Effector memory CD4-positive, alpha-beta T cell (primary cell): Measurements from ENCODE around the gene LEAP2.
"Not testable (repeated sequence)": the region's sequence is repeated elsewhere in the genome, so short reads cannot be mapped to it uniquely, and the experiment has no call there.

Experiments
- DNase-seq, 3 donors: peaks; one replicate each; pipeline ENCODE4 v3.0.0-alpha.2; 2020
- H3K27ac ChIP-seq: 2 replicates; pipeline ENCODE4 v1.7.0; 2013; ENCODE audit warnings: mild to moderate bottlenecking, low read length, moderate library complexity; ENCODE audit not compliant: insufficient read depth, poor library complexity, severe bottlenecking
- H3K27me3 ChIP-seq: replicated peaks from 2 replicates; pipeline ENCODE4 v1.7.0; 2013; ENCODE audit warnings: mild to moderate bottlenecking, low read length; ENCODE audit not compliant: insufficient read depth, control insufficient read depth, poor library complexity, severe bottlenecking
- H3K36me3 ChIP-seq: 2 replicates; pipeline ENCODE4 v1.7.0; 2013; ENCODE audit warnings: mild to moderate bottlenecking, low read length, moderate library complexity; ENCODE audit not compliant: control insufficient read depth, insufficient read depth
- H3K4me1 ChIP-seq: 2 replicates; pipeline ENCODE4 v1.7.0; 2013; ENCODE audit warnings: low read length, mild to moderate bottlenecking; ENCODE audit not compliant: control insufficient read depth, insufficient read depth, poor library complexity, severe bottlenecking
- H3K4me3 ChIP-seq: 2 replicates; pipeline ENCODE4 v1.7.0; 2013; ENCODE audit warnings: low read length, low read depth, mild to moderate bottlenecking; ENCODE audit not compliant: insufficient read depth, poor library complexity, severe bottlenecking
- H3K9me3 ChIP-seq: 2 replicates; pipeline ENCODE4 v1.7.0; 2013; ENCODE audit warnings: mild to moderate bottlenecking, low read length, moderate library complexity; ENCODE audit not compliant: control insufficient read depth

The LEAP2 gene

GRCh38 chr5:132840896-132841295 lies 32.6 kb upstream of the LEAP2 start:
- Histone ChIP-seq H3K27ac (no peak overlapping the region), H3K36me3 (no peaks in the 10 kb centered on the region), H3K27me3 (no peaks in the 10 kb centered on the region), H3K4me1 (no peaks in the 10 kb centered on the region), H3K4me3 (no peak overlapping the region), H3K9me3 (no peaks in the 10 kb centered on the region)
- DNase-seq: no peak

- H3K9me3 ChIP-seq: no peaks in the 10 kb centered on the region
- H3K4me1 ChIP-seq: no peaks in the 10 kb centered on the region
- no peaks in the 10 kb centered on the region for H3K36me3 ChIP-seq
- H3K4me3 ChIP-seq: no peak overlapping the region
- no peak overlapping the region for H3K27ac ChIP-seq
- H3K27me3 ChIP-seq: no peaks in the 10 kb centered on the region
- no peak for DNase-seq
Observed at GRCh38 chr5:132841305-132841704, 32.2 kb upstream of the LEAP2 start.

GRCh38 chr5:132848270-132848669 lies 25.2 kb upstream of the LEAP2 start:
- Histone ChIP-seq H3K36me3 (no peaks in the 10 kb centered on the region), H3K4me3 (no peak overlapping the region), H3K4me1 (no peaks in the 10 kb centered on the region), H3K9me3 (no peaks in the 10 kb centered on the region), H3K27me3 (no peaks in the 10 kb centered on the region), H3K27ac (no peak overlapping the region)
- no peak for DNase-seq

GRCh38 chr5:132849347-132849746 lies 24.1 kb upstream of the LEAP2 start:
- DNase-seq: no peak

GRCh38 chr5:132850066-132850465 lies 23.4 kb upstream of the LEAP2 start:
- H3K9me3 ChIP-seq: no peaks in the 10 kb centered on the region
- H3K4me3 ChIP-seq: no peak overlapping the region
- peaks cover 3% of the 10 kb centered on the region for H3K4me1 ChIP-seq
- no peaks in the 10 kb centered on the region for H3K27me3 ChIP-seq
- no peaks in the 10 kb centered on the region for H3K36me3 ChIP-seq
- H3K27ac ChIP-seq: no peak overlapping the region
- DNase-seq: no peak

More at GRCh38 chr5:132849347-132849746, 24.1 kb upstream of the LEAP2 start:
- Histone ChIP-seq H3K36me3 (no peaks in the 10 kb centered on the region), H3K27me3 (no peaks in the 10 kb centered on the region), H3K9me3 (no peaks in the 10 kb centered on the region), H3K4me3 (no peak overlapping the region), H3K4me1 (peaks cover 3% of the 10 kb centered on the region), H3K27ac (no peak overlapping the region)

GRCh38 chr5:132853323-132853722 lies 20.1 kb upstream of the LEAP2 start:
- H3K27ac ChIP-seq: no peak overlapping the region
- DNase-seq: no peak
- H3K9me3 ChIP-seq: no peaks in the 10 kb centered on the region
- no peak overlapping the region for H3K4me3 ChIP-seq
- H3K4me1 ChIP-seq: peaks cover 3% of the 10 kb centered on the region
- H3K27me3 ChIP-seq: no peaks in the 10 kb centered on the region
- H3K36me3 ChIP-seq: no peaks in the 10 kb centered on the region

GRCh38 chr5:132853790-132854189 lies 19.7 kb upstream of the LEAP2 start:
- no peak for DNase-seq
- Histone ChIP-seq H3K9me3 (no peaks in the 10 kb centered on the region), H3K4me1 (peaks cover 3% of the 10 kb centered on the region), H3K27me3 (no peaks in the 10 kb centered on the region), H3K36me3 (no peaks in the 10 kb centered on the region), H3K27ac (no peak overlapping the region), H3K4me3 (no peak overlapping the region)

GRCh38 chr5:132854301-132854700 lies 19.2 kb upstream of the LEAP2 start:
- H3K36me3 ChIP-seq: no peaks in the 10 kb centered on the region
- no peaks in the 10 kb centered on the region for H3K27me3 ChIP-seq
- H3K27ac ChIP-seq: no peak overlapping the region
- no peak overlapping the region for H3K4me3 ChIP-seq
- DNase-seq: no peak
- peaks cover 3% of the 10 kb centered on the region for H3K4me1 ChIP-seq
- H3K9me3 ChIP-seq: no peaks in the 10 kb centered on the region

GRCh38 chr5:132854992-132855391 lies 18.5 kb upstream of the LEAP2 start:
- not testable (repeated sequence) for H3K4me1 ChIP-seq, H3K9me3 ChIP-seq, H3K36me3 ChIP-seq, DNase-seq, H3K27ac ChIP-seq, H3K4me3 ChIP-seq, H3K27me3 ChIP-seq

GRCh38 chr5:132856011-132856410 lies 17.5 kb upstream of the LEAP2 start:
- H3K4me3 ChIP-seq: no peak overlapping the region
- H3K4me1 ChIP-seq: peaks cover 3% of the 10 kb centered on the region
- H3K27me3 ChIP-seq: no peaks in the 10 kb centered on the region
- H3K9me3 ChIP-seq: no peaks in the 10 kb centered on the region
- H3K27ac ChIP-seq: no peak overlapping the region
- no peak for DNase-seq
- no peaks in the 10 kb centered on the region for H3K36me3 ChIP-seq
